ENCODE data around the gene SHC1.

DNA sequence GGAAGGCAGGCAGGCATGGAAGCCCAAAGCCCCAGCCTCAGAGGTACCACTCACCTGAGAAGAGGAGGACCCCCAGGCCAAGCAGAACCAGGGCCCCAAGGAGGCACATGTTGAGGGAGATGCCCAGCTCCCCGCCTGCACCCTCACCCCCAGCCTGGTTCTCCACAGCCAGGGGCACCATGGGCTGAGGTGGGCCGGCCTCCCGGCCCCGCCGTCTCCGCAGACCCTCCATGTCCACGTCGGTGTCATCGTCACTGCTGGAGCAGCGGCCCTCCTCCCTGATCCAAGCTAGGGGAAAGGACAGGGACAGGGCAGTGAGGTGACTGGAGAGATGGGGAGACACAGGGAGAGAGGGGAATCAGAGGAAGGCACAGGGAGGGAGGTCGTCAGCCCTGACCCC lies 22.5 kb downstream of the SHC1 start:
- TF ChIP-seq, protein P1, sequence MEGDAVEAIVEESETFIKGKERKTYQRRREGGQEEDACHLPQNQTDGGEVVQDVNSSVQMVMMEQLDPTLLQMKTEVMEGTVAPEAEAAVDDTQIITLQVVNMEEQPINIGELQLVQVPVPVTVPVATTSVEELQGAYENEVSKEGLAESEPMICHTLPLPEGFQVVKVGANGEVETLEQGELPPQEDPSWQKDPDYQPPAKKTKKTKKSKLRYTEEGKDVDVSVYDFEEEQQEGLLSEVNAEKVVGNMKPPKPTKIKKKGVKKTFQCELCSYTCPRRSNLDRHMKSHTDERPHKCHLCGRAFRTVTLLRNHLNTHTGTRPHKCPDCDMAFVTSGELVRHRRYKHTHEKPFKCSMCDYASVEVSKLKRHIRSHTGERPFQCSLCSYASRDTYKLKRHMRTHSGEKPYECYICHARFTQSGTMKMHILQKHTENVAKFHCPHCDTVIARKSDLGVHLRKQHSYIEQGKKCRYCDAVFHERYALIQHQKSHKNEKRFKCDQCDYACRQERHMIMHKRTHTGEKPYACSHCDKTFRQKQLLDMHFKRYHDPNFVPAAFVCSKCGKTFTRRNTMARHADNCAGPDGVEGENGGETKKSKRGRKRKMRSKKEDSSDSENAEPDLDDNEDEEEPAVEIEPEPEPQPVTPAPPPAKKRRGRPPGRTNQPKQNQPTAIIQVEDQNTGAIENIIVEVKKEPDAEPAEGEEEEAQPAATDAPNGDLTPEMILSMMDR (IDR thresholded peaks at IDR 0.05; ENCODE audit: low read depth, low read length, poor library complexity, severe bottlenecking) = no peak
- TF ChIP-seq EZH2phosphoT487 (IDR thresholded peaks at IDR 0.05; ENCODE audit: borderline replicate concordance, low read length) = no peak

Measured in DOHH2 (cell line).